Islet of Langerhans (tissue), 1 donor: ENCODE results near the gene RNF217.
"Not testable (repeated sequence)": the region's sequence is repeated elsewhere in the genome, so short reads cannot be mapped to it uniquely, and the experiment has no call there.

ENCODE experiments used
- FAIRE-seq: peaks from one replicate; lab custom pipeline; 2011; peaks lifted over from hg19 to GRCh38; lab: Jason Lieb, UNC

Gene RNF217

GRCh38 chr6:124961777-124962638 lies at the start of gene RNF217:
RNF217 (plus strand) TSS chr6:124962437; CDS start chr6:124962545, 108 bp downstream.
- no peak for FAIRE-seq

GRCh38 chr6:124913056-124913455 lies 49.2 kb upstream of the RNF217 start:
- no peak for FAIRE-seq

- no peak for FAIRE-seq
Measured at GRCh38 chr6:124917769-124918168, 44.5 kb upstream of the RNF217 start.

- not testable (repeated sequence) for FAIRE-seq
Measured at GRCh38 chr6:124919703-124920102, 42.5 kb upstream of the RNF217 start.

GRCh38 chr6:124924333-124924759 lies 37.9 kb upstream of the RNF217 start:
- no peak for FAIRE-seq

GRCh38 chr6:124926435-124926834 lies 35.8 kb upstream of the RNF217 start:
- no peak for FAIRE-seq

- no peak for FAIRE-seq
Measured at GRCh38 chr6:124927806-124928205, 34.4 kb upstream of the RNF217 start.

- no peak for FAIRE-seq
Measured at GRCh38 chr6:124928851-124929250, 33.4 kb upstream of the RNF217 start.

- no peak for FAIRE-seq
Measured at GRCh38 chr6:124937645-124938044, 24.6 kb upstream of the RNF217 start.

GRCh38 chr6:124941259-124941658 lies 21.0 kb upstream of the RNF217 start:
- FAIRE-seq, result no peak

GRCh38 chr6:124943658-124944057 lies 18.6 kb upstream of the RNF217 start:
- FAIRE-seq, result no peak

- no peak for FAIRE-seq
Measured at GRCh38 chr6:124947971-124948451, 14.2 kb upstream of the RNF217 start.

- FAIRE-seq, result no peak
Measured at GRCh38 chr6:124949706-124950105, 12.5 kb upstream of the RNF217 start.

- FAIRE-seq, result peak; percentile 58
Measured at GRCh38 chr6:124953808-124954207, 8.4 kb upstream of the RNF217 start.

- no peak for FAIRE-seq
Measured at GRCh38 chr6:124955108-124955856, 7.0 kb upstream of the RNF217 start.

GRCh38 chr6:124956018-124956417 lies 6.2 kb upstream of the RNF217 start:
- no peak for FAIRE-seq

GRCh38 chr6:124958149-124958548 lies 4.1 kb upstream of the RNF217 start:
- peak; percentile 53 for FAIRE-seq

- peak; percentile 55 for FAIRE-seq
Measured at GRCh38 chr6:124958759-124959354, 3.4 kb upstream of the RNF217 start.

GRCh38 chr6:124960757-124961463 lies 1.3 kb upstream of the RNF217 start:
- FAIRE-seq, result peak; percentile 62

GRCh38 chr6:124961464-124961776 lies 817 bp upstream of the RNF217 start:
- no peak for FAIRE-seq

- FAIRE-seq, result no peak
Measured at GRCh38 chr6:124962639-124963415, 590 bp downstream of the RNF217 start.

- FAIRE-seq, result no peak
Measured at GRCh38 chr6:124963416-124963785, 1.2 kb downstream of the RNF217 start.
